Effector memory CD8-positive, alpha-beta T cell (primary cell): ENCODE results near the gene SARDH.

Experiments
- ATAC-seq: fragments of 150-1000 bp; cut with Tn5 transposase; replicated peaks from 2 replicates; pipeline ENCODE4 v1.10.0; 2021; ENCODE audit warnings: mild to moderate bottlenecking, moderate library complexity
- DNase-seq, 3 experiments: peaks; one replicate each; pipeline ENCODE4 v3.0.0; 2021
- H3K27ac Mint-ChIP-seq, 2 donors: one replicate each; pipeline ENCODE4 v1.8.0; 2022; ENCODE audit warnings: mild to moderate bottlenecking in 2 of 2, mixed read lengths in 2 of 2, moderate library complexity in 2 of 2
- H3K27me3 Mint-ChIP-seq, 2 donors: one replicate each; pipeline ENCODE4 v1.8.0; 2022; ENCODE audit warnings: mixed read lengths in 2 of 2
- H3K36me3 Mint-ChIP-seq: one replicate; pipeline ENCODE4 v1.8.0; 2022; ENCODE audit warnings: mild to moderate bottlenecking, moderate library complexity, mixed read lengths; ENCODE audit not compliant: insufficient read depth
- H3K4me1 Mint-ChIP-seq, 2 donors: one replicate each; pipeline ENCODE4 v1.8.0; 2022; ENCODE audit warnings: low read depth in 2 of 2, mixed read lengths in 2 of 2
- H3K4me3 Mint-ChIP-seq, 2 donors: one replicate each; pipeline ENCODE4 v1.8.0; 2022; ENCODE audit warnings: mild to moderate bottlenecking in 2 of 2, mixed read lengths in 2 of 2, moderate library complexity in 2 of 2
- H3K9me3 Mint-ChIP-seq, 2 donors: one replicate each; pipeline ENCODE4 v1.8.0; 2022; ENCODE audit warnings: mixed read lengths in 2 of 2

Gene SARDH

DNA sequence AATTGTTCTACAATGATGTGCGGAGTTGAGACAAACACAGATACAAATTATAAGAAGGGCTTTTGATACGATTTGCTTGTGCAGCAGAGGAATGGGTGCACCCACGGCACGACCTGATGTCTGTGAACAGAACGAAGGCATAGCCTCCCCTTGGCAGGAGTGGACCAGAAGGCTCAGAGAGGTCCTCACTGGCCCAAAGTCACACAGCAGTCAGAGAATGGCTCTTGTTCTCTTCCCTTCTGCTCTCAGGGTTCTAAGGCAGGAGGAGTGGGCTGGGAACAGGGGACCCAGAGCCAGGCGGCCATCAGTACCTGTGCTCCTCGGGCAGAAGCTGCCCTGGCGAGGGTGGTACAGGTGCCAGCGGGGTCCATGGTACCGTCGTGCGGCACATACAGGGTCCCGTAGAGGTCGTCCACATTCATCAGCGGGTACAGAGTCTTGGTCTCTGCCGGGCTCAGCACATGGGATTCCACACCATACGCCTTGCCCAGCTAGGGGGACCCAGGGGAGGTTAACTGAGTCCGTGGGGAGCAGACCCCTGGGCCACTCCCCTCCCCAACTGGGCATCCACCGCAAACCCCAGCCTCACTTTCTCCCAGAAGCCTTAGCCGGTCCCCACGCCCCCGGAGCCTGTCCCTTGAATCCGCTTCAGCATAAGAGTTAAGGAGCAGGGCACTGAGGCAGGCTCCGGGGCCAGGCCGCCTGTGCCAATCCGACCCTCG lies 7.0 kb downstream of the SARDH start:
- Mint-ChIP-seq H3K9me3 (no peaks in the 10 kb centered on the region), H3K27ac (no peak overlapping the region), H3K36me3 (peaks cover 3% of the 10 kb centered on the region), H3K4me1 (peaks cover 6 to 7% of the 10 kb centered on the region in 2 donors), H3K27me3 (peaks cover 8 to 10% of the 10 kb centered on the region in 2 donors), H3K4me3 (no peak overlapping the region)
- DNase-seq (no peak), ATAC-seq (no peak)

DNA sequence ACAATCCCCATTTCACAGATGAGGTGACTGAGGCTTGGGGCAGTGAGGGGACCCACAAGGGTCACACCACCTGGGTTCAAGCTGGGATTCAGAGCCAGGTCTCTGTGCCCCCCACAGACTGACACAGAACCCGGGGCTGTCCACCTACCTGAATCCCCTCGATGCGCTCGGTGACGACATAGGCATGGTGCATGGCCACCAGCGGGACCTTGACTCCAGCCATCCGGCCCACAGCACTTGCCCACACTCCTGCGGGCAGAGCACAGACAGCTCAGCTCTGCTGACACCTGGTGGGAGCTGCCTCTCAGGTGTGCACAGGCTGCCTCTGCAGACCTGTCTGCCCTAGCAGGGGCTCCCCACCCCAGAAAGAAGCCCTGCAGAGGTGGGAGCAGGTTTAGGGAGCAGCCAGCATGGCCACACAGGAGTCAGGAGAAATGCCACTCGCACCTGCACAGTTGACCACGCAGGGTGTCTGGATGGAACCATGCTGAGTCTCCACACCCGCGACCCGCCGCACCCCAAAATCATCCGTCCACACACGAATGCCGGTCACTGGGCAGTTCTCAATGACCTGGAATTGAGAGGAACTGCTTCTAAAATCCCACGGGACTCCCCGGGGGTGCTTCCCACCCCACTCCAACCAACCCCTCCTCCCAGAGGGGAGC lies 8.4 kb downstream of the SARDH start:
- Mint-ChIP-seq H3K4me3 (no peak overlapping the region), H3K9me3 (no peaks in the 10 kb centered on the region)
- no peak for ATAC-seq

DNA sequence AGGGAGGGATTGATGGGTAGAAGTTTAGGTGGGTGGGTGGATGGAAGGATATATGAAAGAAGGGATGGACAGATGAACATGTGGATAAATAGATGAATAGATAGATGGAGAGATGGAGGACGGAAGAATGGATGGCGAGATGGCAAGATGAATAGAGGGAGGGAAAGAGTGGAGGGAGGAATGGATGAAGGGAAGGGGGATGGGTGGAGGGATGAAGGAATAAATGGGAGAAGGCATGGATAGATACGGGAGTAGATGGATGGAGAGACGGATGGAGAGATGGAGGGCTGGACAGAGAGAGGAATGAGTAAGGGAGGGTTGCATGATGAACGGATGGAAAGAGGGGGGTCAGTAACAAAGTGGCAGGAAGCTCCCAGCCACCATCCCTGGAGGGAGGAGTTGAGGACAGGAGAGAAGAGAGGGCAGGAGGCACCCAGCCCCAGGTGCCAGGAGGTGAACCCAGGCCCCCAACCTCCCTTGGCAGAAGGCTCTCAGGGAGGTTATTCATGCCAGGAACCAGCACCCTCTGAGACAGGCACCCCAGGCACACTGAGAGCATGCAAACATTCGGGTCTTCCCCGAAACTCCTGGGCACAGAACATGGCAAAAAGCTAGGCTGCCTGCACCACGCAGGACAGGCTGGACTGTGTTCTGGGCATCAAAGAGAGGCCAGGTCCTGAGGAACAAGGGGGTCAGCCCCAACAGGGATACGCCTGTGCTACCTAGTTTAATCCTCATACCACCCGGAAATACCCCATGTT lies 9.1 kb downstream of the SARDH start:
- no peak overlapping the region for H3K4me3 Mint-ChIP-seq
- H3K27me3 Mint-ChIP-seq = peaks cover 8 to 10% of the 10 kb centered on the region in 2 donors
- ATAC-seq = no peak
- no peak overlapping the region for H3K27ac Mint-ChIP-seq
- H3K9me3 Mint-ChIP-seq = no peaks in the 10 kb centered on the region
- H3K4me1 Mint-ChIP-seq = peaks cover 6 to 7% of the 10 kb centered on the region in 2 donors
- peaks cover 3% of the 10 kb centered on the region for H3K36me3 Mint-ChIP-seq
- no peak for DNase-seq

More for the DNA sequence above, 8.4 kb downstream of the SARDH start:
- DNase-seq = no peak
- Mint-ChIP-seq H3K36me3 (peaks cover 3% of the 10 kb centered on the region), H3K4me1 (peaks cover 6 to 7% of the 10 kb centered on the region in 2 donors), H3K27me3 (peaks cover 8 to 10% of the 10 kb centered on the region in 2 donors), H3K27ac (no peak overlapping the region)

DNA sequence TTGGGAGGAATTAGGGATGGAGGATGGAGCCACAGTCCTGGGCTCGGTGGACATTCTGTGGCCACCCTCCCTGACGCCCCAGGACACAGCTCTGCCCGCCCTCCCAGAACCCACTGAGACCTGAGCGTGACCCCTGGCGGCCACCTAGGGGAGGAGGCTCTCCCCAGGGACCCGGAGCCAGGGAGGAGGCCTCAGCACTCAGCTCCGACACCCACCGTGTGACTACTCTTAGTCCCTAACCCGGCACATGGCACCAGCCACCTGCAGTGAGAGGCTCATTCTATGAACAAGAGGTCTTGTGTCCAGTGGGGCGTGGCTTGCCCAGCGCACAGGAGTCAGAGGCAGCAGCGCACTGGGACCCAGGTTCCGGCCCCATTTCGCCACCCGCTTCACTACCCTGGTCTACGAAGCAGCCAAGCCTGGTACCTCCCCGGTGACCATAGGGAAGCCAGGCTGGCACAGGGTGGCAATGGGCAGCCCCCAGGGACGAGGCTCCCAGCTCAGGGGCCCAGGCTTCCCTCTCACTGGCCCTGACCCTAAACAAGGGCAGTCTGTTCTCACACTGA lies 10.2 kb downstream of the SARDH start:
- H3K27ac Mint-ChIP-seq = no peak overlapping the region
- H3K9me3 Mint-ChIP-seq = no peaks in the 10 kb centered on the region
- H3K4me1 Mint-ChIP-seq = peaks cover 6 to 7% of the 10 kb centered on the region in 2 donors
- ATAC-seq = no peak
- peaks cover 3% of the 10 kb centered on the region for H3K36me3 Mint-ChIP-seq
- no peak overlapping the region for H3K4me3 Mint-ChIP-seq
- no peak for DNase-seq
- peaks cover 8 to 10% of the 10 kb centered on the region in 2 donors for H3K27me3 Mint-ChIP-seq

DNA sequence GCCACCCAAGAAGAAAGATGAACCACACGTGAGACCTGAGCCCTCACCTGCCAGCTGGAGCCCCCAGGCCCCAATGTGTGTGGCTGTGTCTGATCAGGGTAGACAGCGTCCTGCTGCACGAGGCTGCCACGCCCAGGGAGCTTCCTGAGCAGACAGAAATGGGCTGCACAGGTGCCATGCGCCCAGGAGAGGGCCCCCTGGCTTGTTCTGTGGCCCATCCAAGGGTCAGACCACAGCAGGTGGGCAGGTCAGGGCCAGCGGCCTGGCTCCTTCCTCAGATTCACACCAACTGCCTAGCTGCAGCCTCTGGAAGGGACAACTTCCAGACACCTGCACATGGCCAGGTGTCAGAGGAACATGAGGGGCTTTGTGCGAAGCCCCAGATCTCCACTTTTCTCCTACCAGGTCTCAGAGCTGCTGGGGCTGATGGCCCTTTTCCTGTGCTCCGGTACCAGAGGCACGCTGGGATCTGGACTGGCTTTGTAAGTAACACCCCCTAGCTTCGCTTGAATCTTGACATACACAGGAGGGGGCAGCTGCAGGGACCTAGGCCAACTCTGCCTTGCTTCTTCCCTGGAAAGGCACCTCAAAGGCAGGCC lies 10.8 kb downstream of the SARDH start:
- DNase-seq (no peak), ATAC-seq (no peak)
- peaks cover 6 to 7% of the 10 kb centered on the region in 2 donors for H3K4me1 Mint-ChIP-seq
- no peak overlapping the region for H3K4me3 Mint-ChIP-seq
- peak overlapping the region in 1 of 2 donors; percentile 13 for H3K27ac Mint-ChIP-seq
- peaks cover 8 to 10% of the 10 kb centered on the region in 2 donors for H3K27me3 Mint-ChIP-seq
- H3K9me3 Mint-ChIP-seq = no peaks in the 10 kb centered on the region
- H3K36me3 Mint-ChIP-seq = peaks cover 3% of the 10 kb centered on the region

DNA sequence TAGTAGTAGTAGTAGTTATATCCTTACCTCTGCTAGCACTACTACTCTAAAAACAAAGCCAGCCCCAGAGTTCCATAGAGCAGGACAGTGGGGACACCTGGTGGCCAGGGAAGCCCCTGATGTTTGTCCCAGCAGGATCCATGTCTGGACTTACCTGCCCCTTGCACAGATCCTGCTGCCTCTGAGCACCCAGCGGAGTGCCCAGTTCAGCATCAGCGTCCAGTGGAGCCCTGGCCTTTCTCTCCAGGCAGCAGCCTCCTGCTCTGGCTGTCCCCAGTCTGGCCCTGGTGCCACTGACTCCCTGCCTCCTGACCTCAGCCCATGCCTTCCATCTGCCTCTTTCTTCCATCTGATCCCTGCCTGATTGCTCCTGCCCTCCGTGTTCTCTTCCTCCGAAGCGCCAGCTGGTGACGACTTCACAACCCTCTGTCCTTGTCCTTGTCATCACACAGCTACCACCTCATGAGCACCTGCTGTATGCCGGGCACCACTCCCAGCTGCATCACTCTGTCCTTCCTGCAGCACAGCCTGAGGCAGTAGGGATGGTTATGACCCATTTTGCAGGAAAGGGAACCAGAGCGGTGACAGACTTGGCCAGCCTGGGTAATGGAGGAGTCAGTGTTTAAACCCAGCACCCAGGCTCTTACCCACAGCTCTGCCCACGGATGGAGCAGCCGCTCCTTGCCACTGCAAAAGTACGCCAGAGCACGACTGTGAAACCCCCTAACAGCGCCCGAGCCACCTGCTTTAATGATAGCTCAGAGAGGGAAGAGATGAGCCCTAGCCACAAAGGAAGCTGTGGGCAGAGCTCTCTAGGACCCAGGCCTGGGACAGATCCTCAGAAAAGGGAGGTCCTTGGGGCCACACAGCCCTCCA lies 11.5 kb downstream of the SARDH start:
- DNase-seq (peak; percentile 44 to 56 (median 53)), ATAC-seq (peak; percentile 83)
- Mint-ChIP-seq H3K9me3 (no peaks in the 10 kb centered on the region), H3K36me3 (peaks cover 3% of the 10 kb centered on the region), H3K4me1 (peaks cover 6 to 7% of the 10 kb centered on the region in 2 donors), H3K27ac (peak overlapping the region in 1 of 2 donors; percentile 13), H3K27me3 (peaks cover 10 to 15% of the 10 kb centered on the region in 2 donors), H3K4me3 (peak overlapping the region in 1 of 2 donors; percentile 35)

DNA sequence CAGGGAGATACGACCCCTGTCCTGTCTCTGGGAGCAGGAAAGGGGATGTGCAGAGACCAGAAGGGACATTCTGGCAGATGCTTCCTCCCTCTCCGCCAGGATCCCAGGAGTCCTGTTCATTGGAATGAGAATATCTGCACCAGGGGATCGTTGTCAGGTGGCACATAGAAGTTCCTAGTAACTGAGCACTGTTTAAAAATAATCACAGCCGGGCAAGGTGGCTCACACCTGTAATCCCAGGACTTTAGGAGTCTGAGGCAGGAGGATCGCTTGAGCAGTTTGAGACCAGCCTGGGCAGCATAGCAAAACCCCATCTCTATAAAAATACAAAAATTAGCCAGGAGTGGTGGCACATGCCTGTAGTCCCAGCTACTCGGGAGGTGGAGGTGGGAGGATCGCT lies 12.3 kb downstream of the SARDH start:
- Mint-ChIP-seq H3K36me3 (peaks cover 3% of the 10 kb centered on the region), H3K27me3 (peaks cover 18 to 22% of the 10 kb centered on the region in 2 donors), H3K4me3 (no peak overlapping the region), H3K4me1 (peaks cover 6 to 7% of the 10 kb centered on the region in 2 donors), H3K9me3 (no peaks in the 10 kb centered on the region), H3K27ac (no peak overlapping the region)
- ATAC-seq (no peak), DNase-seq (no peak)

DNA sequence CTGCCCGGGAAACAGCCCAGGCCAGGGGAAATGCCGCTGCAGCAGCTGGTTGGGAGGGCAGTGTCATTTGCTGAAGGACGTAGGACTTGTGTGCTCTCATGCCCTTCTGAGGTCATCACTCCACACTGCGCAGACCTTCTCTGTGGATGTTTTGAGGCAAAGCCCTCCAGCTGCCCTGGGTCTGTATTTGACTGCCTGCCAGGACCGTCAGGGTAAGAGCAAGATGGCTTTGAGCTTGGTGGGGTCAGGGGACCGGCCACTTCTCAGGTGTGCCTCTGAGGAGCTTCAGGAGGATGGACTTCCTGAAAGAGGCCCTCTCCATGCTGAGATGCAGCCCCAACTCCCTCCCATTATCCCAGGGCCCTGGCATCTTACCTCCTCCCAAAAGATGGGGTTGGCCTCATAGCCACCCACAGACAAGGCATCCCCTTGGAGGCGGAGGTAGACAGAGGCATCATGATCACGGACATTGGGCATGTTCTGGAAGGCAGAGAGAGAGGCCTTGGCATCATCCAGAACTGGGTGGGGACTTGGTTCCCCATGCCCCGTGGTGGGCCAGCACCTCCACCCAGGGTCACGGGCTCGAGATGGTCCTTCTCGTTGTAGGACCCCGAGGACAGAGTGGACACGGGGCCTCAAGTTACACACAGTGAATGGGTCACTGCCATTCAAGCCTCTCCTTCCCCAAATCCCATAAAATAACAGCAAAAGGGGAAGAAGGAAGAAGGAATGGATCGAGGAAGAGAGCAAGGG lies 19.4 kb downstream of the SARDH start:
- H3K27ac Mint-ChIP-seq = peak overlapping the region in 1 of 2 donors; percentile 24

DNA sequence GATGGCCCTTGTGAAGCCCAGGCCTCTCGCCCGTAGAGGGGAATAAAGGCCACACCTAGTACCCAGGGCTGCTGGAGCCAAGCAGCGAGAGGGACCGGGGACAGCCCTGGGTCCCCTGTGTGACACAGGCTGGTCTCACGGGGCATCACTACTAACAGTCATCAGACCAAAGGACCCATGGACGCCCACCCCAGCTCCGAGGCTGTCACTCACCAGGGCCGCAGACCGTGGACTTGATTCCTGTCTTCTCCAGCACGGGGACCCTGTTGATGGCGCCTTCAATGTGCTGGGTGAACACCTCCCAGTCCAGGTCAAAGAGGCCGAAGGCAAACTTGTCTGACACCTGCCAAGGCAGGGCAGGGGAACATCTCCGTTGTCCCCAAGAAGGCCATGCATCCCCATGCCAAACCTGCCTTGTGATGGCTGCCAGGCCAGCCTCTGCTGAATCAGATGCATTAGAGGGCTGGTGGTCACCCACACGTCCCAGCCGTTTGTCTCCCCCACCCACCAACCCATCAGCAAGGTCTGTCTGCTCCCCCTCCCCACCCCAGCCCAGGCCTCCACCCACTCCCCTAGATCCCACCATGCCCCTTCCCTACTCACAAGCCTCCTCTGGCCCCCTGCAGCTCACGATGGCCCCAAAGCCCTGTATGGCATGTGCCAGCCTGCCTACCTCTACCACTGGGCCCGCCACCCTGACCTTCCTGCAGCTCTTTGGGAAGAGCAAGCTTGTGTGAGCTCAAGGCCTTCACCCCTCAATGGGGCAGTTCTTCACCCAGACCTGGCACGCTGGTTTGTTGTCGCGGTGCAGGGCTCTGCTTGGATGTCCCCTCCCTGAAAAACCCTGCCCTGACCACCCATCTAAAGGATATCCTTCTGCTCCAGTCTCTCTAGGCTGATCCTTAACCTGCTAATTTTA lies 20.8 kb downstream of the SARDH start:
- Mint-ChIP-seq H3K36me3 (peaks cover 3% of the 10 kb centered on the region), H3K4me1 (peaks cover 0 to 3% of the 10 kb centered on the region in 2 donors), H3K9me3 (no peaks in the 10 kb centered on the region), H3K27ac (peak overlapping the region in 1 of 2 donors; percentile 32), H3K4me3 (no peak overlapping the region), H3K27me3 (peaks cover 27 to 78% of the 10 kb centered on the region in 2 donors)
- no peak for ATAC-seq
- DNase-seq = no peak

More for the DNA sequence above, 19.4 kb downstream of the SARDH start:
- no peak overlapping the region for H3K4me3 Mint-ChIP-seq
- H3K27me3 Mint-ChIP-seq = peaks cover 27 to 74% of the 10 kb centered on the region in 2 donors
- no peaks in the 10 kb centered on the region for H3K9me3 Mint-ChIP-seq
- H3K36me3 Mint-ChIP-seq = peaks cover 3% of the 10 kb centered on the region
- ATAC-seq = no peak
- no peak for DNase-seq
- H3K4me1 Mint-ChIP-seq = peaks cover 0 to 3% of the 10 kb centered on the region in 2 donors

DNA sequence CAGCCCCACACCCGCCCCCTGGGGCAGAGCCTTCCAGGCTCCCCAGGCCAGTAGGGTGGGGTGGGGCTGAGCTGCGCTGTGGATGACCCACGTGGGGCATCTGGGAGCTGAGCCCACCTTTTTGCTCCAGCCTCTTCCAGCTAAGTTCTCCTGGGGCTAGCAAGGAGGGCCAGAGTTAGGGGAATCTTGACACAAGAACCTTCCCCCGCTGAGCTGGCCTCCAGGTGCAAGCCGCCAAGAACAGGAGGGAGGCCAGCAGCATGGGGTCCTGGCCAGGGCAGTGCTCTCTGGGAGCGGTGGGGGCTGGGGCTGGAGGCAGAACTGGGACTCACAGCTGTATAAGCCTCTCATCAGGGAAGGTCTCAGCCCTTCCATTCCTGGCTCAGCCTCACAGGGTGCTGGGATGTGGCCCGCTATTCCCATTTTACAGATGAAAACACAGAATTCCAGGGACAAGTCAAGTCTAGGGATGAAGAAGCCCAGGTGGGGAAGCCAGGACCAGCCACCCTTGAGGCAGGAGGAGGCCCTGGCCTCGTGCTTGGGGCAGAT lies 21.5 kb downstream of the SARDH start:
- peaks cover 24 to 73% of the 10 kb centered on the region in 2 donors for H3K27me3 Mint-ChIP-seq
- H3K4me1 Mint-ChIP-seq = peaks cover 0 to 3% of the 10 kb centered on the region in 2 donors
- no peak for ATAC-seq

More for the DNA sequence above, 21.5 kb downstream of the SARDH start:
- Mint-ChIP-seq H3K36me3 (peaks cover 3% of the 10 kb centered on the region), H3K4me3 (no peak overlapping the region), H3K27ac (peak overlapping the region in 1 of 2 donors; percentile 32), H3K9me3 (no peaks in the 10 kb centered on the region)
- no peak for DNase-seq
